HG02840 (cell line): Measurements from ENCODE around the gene RAP1GAP2.
"Not testable (repeated sequence)": the region's sequence is repeated elsewhere in the genome, so short reads cannot be mapped to it uniquely, and the experiment has no call there.

Source experiments
- ATAC-seq: cut with Tn5 transposase; IDR thresholded peaks from one replicate; pipeline ENCODE4 v1.9.1; 2021; ENCODE audit warnings: mild to moderate bottlenecking, moderate library complexity, moderate number of reproducible peaks; ENCODE audit not compliant: unreplicated experiment, low FRiP score

RAP1GAP2 gene

GRCh38 chr17:2878751-2879254 lies 82.6 kb downstream of the RAP1GAP2 start:
- no peak for ATAC-seq

- ATAC-seq = no peak
Measured at GRCh38 chr17:2880050-2880449, 83.8 kb downstream of the RAP1GAP2 start.

- no peak for ATAC-seq
Measured at GRCh38 chr17:2881295-2881694, 85.1 kb downstream of the RAP1GAP2 start.

GRCh38 chr17:2883544-2884213 lies 87.4 kb downstream of the RAP1GAP2 start:
- no peak for ATAC-seq

- no peak for ATAC-seq
Measured at GRCh38 chr17:2885733-2886132, 89.5 kb downstream of the RAP1GAP2 start.

GRCh38 chr17:2888326-2888725 lies 92.1 kb downstream of the RAP1GAP2 start:
- no peak for ATAC-seq

GRCh38 chr17:2889256-2889655 lies 93.0 kb downstream of the RAP1GAP2 start:
- no peak for ATAC-seq

GRCh38 chr17:2890778-2891177 lies 94.5 kb downstream of the RAP1GAP2 start:
- not testable (repeated sequence) for ATAC-seq

GRCh38 chr17:2892305-2892971 lies 96.2 kb downstream of the RAP1GAP2 start:
- no peak for ATAC-seq

GRCh38 chr17:2893422-2893914 lies 97.2 kb downstream of the RAP1GAP2 start:
- no peak for ATAC-seq

GRCh38 chr17:2894782-2895181 lies 98.5 kb downstream of the RAP1GAP2 start:
- no peak for ATAC-seq

- no peak for ATAC-seq
Measured at GRCh38 chr17:2897605-2898004, 101.4 kb downstream of the RAP1GAP2 start.

- ATAC-seq = no peak
Measured at GRCh38 chr17:2898255-2898926, 102.2 kb downstream of the RAP1GAP2 start.

GRCh38 chr17:2899906-2900305 lies 103.7 kb downstream of the RAP1GAP2 start:
- no peak for ATAC-seq

- no peak for ATAC-seq
Measured at GRCh38 chr17:2900842-2901241, 104.6 kb downstream of the RAP1GAP2 start.

- no peak for ATAC-seq
Measured at GRCh38 chr17:2901582-2901981, 105.3 kb downstream of the RAP1GAP2 start.

GRCh38 chr17:2902546-2902945 lies 106.3 kb downstream of the RAP1GAP2 start:
- no peak for ATAC-seq

GRCh38 chr17:2903193-2903974 lies 107.1 kb downstream of the RAP1GAP2 start:
- no peak for ATAC-seq

GRCh38 chr17:2904135-2904534 lies 107.9 kb downstream of the RAP1GAP2 start:
- no peak for ATAC-seq

- ATAC-seq = no peak
Measured at GRCh38 chr17:2905269-2905668, 109.0 kb downstream of the RAP1GAP2 start.
